Measurements from ENCODE around the gene C17orf114.

Gene C17orf114

DNA sequence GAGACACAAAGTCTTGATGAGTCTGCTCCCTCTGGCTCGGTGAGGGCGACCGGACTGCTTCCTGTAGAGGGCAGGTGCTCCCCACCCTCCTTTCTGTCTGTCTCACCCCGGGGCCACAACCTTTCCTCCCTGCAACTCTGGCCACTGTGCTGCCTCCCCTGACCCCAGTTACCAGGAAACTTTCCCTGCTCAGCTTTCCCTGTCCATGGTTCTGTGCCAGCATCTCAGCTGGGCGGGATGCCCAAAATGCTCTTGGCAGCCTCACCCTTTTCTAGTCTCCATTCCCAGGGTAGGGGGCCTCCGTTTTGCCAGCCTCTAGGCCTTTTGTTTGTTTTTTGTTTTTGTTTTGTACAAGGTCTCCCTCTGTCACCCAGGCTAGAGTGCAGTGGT, 6.2 kb upstream of the C17orf114 start:
- TF ChIP-seq, protein P1, sequence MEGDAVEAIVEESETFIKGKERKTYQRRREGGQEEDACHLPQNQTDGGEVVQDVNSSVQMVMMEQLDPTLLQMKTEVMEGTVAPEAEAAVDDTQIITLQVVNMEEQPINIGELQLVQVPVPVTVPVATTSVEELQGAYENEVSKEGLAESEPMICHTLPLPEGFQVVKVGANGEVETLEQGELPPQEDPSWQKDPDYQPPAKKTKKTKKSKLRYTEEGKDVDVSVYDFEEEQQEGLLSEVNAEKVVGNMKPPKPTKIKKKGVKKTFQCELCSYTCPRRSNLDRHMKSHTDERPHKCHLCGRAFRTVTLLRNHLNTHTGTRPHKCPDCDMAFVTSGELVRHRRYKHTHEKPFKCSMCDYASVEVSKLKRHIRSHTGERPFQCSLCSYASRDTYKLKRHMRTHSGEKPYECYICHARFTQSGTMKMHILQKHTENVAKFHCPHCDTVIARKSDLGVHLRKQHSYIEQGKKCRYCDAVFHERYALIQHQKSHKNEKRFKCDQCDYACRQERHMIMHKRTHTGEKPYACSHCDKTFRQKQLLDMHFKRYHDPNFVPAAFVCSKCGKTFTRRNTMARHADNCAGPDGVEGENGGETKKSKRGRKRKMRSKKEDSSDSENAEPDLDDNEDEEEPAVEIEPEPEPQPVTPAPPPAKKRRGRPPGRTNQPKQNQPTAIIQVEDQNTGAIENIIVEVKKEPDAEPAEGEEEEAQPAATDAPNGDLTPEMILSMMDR (IDR thresholded peaks at IDR 0.05) = no peak
- no peak for TF ChIP-seq ZFX (IDR thresholded peaks at IDR 0.05; ENCODE audit: borderline replicate concordance)
- H3K27ac ChIP-seq = no peak overlapping the region

DNA sequence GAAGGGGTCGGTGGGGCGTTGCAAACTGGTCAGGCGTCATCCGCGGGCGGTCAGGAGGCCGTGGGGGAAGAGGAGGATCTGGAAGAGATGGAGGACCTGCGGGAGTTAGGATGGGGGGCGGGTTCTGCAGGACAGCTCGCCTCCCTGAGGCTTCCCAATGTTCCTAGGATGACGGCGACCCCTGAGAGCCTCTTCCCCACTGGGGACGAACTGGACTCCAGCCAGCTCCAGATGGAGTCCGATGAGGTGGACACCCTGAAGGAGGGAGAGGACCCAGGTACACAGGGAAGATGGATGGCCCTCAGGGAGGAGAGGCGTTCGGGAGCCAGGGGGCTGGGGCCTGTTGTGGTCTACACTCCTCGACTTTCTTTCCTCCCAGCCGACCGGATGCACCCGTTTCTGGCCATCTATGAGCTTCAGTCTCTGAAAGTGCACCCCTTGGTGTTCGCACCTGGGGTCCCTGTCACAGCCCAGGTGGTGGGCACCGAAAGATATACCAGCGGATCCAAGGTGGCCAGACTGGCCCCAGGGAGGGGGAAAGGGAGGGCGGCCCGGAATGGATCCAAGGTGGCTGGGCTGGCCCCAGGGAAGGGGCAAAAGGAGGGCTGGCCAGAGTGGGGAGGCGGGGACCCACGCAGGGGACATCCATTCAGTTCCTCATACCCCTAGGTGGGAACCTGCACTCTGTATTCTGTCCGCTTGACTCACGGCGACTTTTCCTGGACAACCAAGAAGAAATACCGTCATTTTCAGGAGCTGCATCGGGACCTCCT, 5.7 kb upstream of the C17orf114 start:
- peak overlapping the region; percentile 61; the same call in 1 of the 2 replicates for H3K27ac ChIP-seq
- TF ChIP-seq, protein P1 (IDR thresholded peaks at IDR 0.05) = no peak

DNA sequence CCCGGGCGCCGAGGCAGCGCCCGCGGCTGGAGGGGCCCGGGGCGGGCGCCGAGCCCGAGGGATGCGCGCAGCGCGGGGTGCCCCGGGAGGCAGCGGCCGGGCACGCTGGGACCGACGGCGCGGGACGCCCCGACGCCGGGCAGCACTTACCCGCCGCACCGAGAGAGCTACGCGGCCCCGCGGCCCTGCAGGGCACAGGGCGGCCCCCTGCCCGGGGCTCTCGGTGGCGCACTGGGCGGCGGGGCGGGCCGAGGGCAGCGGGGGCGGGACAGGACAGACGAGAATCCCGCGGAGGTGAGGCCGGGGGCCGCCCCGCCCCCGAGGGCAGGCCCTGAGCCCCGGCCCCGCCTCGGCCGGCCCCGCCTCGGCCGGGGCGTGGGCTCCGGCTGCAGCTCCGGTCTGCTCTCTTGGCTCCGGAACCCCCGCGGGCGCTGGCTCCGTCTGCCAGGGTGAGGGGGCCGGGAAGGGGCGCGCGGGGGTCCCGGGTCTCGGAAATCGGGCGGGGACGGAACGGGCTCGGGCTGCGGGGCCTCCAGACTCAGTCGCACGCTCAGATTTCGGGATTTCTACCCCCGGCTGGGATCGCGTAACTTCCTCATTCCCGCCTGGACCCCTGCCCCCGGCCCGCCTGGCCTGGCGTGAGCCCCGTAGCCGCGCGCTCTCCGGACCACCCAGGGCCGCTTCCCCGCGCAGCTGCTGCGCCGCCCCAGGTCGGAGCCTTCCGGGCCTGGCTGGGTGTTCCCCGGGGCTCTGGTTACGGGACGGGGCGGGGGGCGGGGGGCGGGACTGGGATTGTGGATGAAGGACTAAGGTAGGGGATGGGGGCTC, 4.9 kb upstream of the C17orf114 start, which contains the start of gene PLD2:
PLD2 (plus strand) TSS at position 376 of the 828 bp plus-strand sequence. CDS start 621 bp downstream, outside the sequence.
- H3K27ac ChIP-seq = peak within 1 kb of the TSS; percentile 61
- no peak for TF ChIP-seq ZFX (IDR thresholded peaks at IDR 0.05; ENCODE audit: borderline replicate concordance)
- TF ChIP-seq, protein P1 (IDR thresholded peaks at IDR 0.05) = peak; percentile 13; the same call in 1 of the 2 replicates

GRCh38 chr17:4806456-4806776, 4.3 kb upstream of the C17orf114 start:
- peak overlapping the region; percentile 61 for H3K27ac ChIP-seq
- TF ChIP-seq, protein P1 (IDR thresholded peaks at IDR 0.05) = no peak
- no peak for TF ChIP-seq ZFX (IDR thresholded peaks at IDR 0.05; ENCODE audit: borderline replicate concordance)

DNA sequence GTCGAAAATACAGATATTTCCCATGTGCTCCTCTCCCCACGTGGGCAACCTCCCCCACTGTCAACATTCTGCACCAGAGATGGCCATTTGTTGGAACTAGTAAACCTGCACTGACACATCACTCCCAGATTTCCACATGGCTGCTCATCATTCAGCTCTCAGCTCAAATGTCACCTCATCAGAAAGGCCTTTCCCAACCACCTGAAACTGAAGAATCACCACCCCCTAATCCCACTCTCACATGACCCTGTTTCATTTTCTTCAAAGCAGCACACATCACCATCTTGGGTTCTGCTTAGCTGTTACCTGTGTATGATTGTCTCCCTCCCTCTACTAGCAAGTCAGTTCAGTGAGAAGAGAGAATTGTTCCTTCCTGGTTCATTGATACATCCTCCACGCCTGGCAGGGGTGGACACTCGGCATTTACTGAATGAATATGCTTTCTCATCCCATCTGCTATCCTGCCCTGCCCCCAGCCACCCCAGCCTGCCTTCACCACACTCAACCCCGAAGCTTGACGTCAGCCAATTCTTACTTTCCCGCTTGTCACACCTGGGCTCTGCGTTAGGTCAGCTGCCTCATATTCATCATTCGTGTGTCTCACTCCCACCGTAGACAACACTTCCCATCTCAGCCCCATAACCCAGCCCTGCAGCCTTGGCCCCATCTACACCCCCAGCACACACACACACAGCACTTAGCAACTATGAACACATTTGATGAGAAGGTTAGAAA, 1.5 kb downstream of the C17orf114 start:
- TF ChIP-seq ZFX (IDR thresholded peaks at IDR 0.05; ENCODE audit: borderline replicate concordance) = no peak
- TF ChIP-seq, protein P1 (IDR thresholded peaks at IDR 0.05) = no peak
- H3K27ac ChIP-seq = no peak overlapping the region

DNA sequence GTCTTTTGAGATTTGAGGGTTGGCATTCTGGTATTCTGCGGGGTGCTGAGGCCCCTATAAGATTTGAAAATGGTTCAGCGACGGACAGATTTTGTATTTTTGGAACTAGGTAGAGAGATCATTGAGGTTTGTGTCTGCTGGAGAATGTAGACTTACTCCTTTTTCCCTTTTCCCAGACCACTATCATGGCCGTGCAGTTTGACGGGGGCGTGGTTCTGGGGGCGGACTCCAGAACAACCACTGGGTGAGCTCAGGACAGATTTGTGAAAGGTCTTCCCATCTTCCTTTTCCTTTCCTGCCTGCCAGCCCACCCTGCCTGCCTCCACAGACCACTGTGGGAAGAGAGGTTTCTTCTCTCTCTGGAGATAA, 5.6 kb downstream of the C17orf114 start:
- H3K27ac ChIP-seq = peak overlapping the region; percentile 74
- no peak for TF ChIP-seq ZFX (IDR thresholded peaks at IDR 0.05; ENCODE audit: borderline replicate concordance)

DNA sequence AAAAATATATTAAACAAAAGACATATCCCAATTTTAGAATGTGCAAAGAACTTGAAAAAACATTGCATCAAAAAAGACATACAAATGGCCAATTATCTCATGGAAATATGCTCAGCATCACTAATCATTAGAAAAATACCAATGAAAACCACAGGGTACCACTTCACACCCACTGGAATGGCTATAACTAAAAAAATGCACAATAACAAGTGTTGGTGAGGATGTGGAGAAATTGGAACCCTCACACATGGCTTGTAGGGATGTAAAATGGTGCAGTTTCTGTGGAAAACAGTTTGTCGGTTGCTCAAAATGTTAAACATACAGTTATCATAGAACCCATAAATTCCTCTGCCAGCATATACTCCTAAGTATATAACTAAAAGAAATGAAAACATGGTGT, 7.0 kb downstream of the C17orf114 start:
- TF ChIP-seq ZFX (IDR thresholded peaks at IDR 0.05; ENCODE audit: borderline replicate concordance) = no peak
- TF ChIP-seq, protein P1 (IDR thresholded peaks at IDR 0.05) = no peak

More for the DNA sequence above, 7.0 kb downstream of the C17orf114 start:
- peak overlapping the region; percentile 74 for H3K27ac ChIP-seq

Measured in 22Rv1 (cell line).